GM23338 (cell line): Measurements from ENCODE around the gene ARHGEF16. TPM values are rescaled to one million over a fixed set of nuclear protein-coding genes. Genes with fewer than 3 reads are reported as not detected.

Source experiments
- ATAC-seq: fragments of 200-7000 bp; cut with Tn5 transposase; 3 replicates; pipeline ENCODE4 v1.9.1; 2020
- DNase-seq: peaks from one replicate; pipeline ENCODE4 v3.0.0-alpha.2; 2015; ENCODE audit warnings: low spot score
- H2AFZ ChIP-seq: fragments of 200-600 bp; sonication (generic); 2 replicates; pipeline ENCODE4 v1.8.0; 2016; ENCODE audit warnings: antibody characterized with exemption, mild to moderate bottlenecking, moderate library complexity
- H3F3A ChIP-seq: fragments of 200-600 bp; sonication (generic); replicated peaks from 2 replicates; pipeline ENCODE4 v1.8.0; 2017; ENCODE audit warnings: antibody characterized with exemption, mixed run types, low read depth
- H3K27ac ChIP-seq: fragments of 200-600 bp; sonication (generic); 2 replicates; pipeline ENCODE4 v1.6.1; 2016; ENCODE audit warnings: low read depth
- H3K27me3 ChIP-seq: fragments of 200-600 bp; sonication (generic); 2 replicates; pipeline ENCODE4 v1.8.0; 2016; ENCODE audit warnings: mild to moderate bottlenecking, mixed run types, moderate library complexity; ENCODE audit not compliant: insufficient read depth
- H3K36me3 ChIP-seq: fragments of 200-600 bp; sonication (generic); 2 replicates; pipeline ENCODE4 v1.8.0; 2016; ENCODE audit warnings: mild to moderate bottlenecking; ENCODE audit not compliant: insufficient read depth
- H3K4me1 ChIP-seq: fragments of 200-600 bp; sonication (generic); 2 replicates; pipeline ENCODE4 v1.8.0; 2016; ENCODE audit warnings: mild to moderate bottlenecking, moderate library complexity; ENCODE audit not compliant: insufficient read depth
- H3K4me2 ChIP-seq: fragments of 200-600 bp; sonication (generic); 2 replicates; pipeline ENCODE4 v1.7.1; 2017; ENCODE audit warnings: mixed run types
- H3K4me3 ChIP-seq: fragments of 200-600 bp; sonication (generic); 2 replicates; pipeline ENCODE4 v1.6.1; 2016; ENCODE audit warnings: mixed run types
- H3K79me2 ChIP-seq: fragments of 200-600 bp; sonication (generic); replicated peaks from 2 replicates; pipeline ENCODE4 v1.8.0; 2017; ENCODE audit warnings: mild to moderate bottlenecking; ENCODE audit not compliant: insufficient read depth
- H3K9me2 ChIP-seq: fragments of 200-600 bp; sonication (generic); 2 replicates; pipeline ENCODE4 v1.8.0; 2017; ENCODE audit not compliant: insufficient read depth
- H4K20me1 ChIP-seq: fragments of 200-600 bp; sonication (generic); replicated peaks from 2 replicates; pipeline ENCODE4 v1.8.0; 2017; ENCODE audit warnings: mild to moderate bottlenecking; ENCODE audit not compliant: insufficient read depth
- H3K27ac Mint-ChIP-seq: 2 replicates; pipeline ENCODE4 v1.8.0; 2020; ENCODE audit warnings: inconsistent platforms, mild to moderate bottlenecking, moderate library complexity, mixed read lengths
- H3K27me3 Mint-ChIP-seq: 3 replicates; pipeline ENCODE4 v1.8.0; 2022; ENCODE audit warnings: low read depth, mild to moderate bottlenecking, moderate library complexity, mixed read lengths, inconsistent platforms; ENCODE audit not compliant: insufficient read depth, poor library complexity
- H3K36me3 Mint-ChIP-seq: 3 replicates; pipeline ENCODE4 v1.8.0; 2021; ENCODE audit warnings: low read depth, mild to moderate bottlenecking, inconsistent platforms, moderate library complexity, mixed read lengths
- H3K4me1 Mint-ChIP-seq: 3 replicates; pipeline ENCODE4 v1.8.0; 2020; ENCODE audit warnings: mild to moderate bottlenecking, inconsistent platforms, mixed read lengths
- H3K4me3 Mint-ChIP-seq: 3 replicates; pipeline ENCODE4 v1.8.0; 2021; ENCODE audit warnings: moderate library complexity, mild to moderate bottlenecking, inconsistent platforms, mixed read lengths
- H3K9me3 Mint-ChIP-seq: 3 replicates; pipeline ENCODE4 v1.8.0; 2020; ENCODE audit warnings: moderate library complexity, mild to moderate bottlenecking, inconsistent platforms, mixed read lengths
- CREB1 ChIP-seq: fragments of 250-450 bp; sonication (Bioruptor Pico); IDR thresholded peaks from 2 replicates; pipeline ENCODE4 v1.5.0; 2020; ENCODE audit warnings: low read depth, mild to moderate bottlenecking, moderate library complexity
- EZH2phosphoT487 ChIP-seq: fragments of 200-600 bp; sonication (generic); IDR thresholded peaks from one replicate; pipeline ENCODE4 v1.8.1; 2018; ENCODE audit warnings: antibody characterized with exemption; ENCODE audit not compliant: unreplicated experiment
- JUNB ChIP-seq: IDR thresholded peaks from one replicate; pipeline ENCODE4 v1.6.1; 2016; ENCODE audit warnings: antibody characterized with exemption; ENCODE audit not compliant: unreplicated experiment
- STAT1 ChIP-seq: IDR thresholded peaks from one replicate; pipeline ENCODE4 v1.6.1; 2016; ENCODE audit warnings: antibody characterized with exemption; ENCODE audit not compliant: unreplicated experiment
- ZNF331 ChIP-seq: fragments of 250-450 bp; sonication (Bioruptor Pico); IDR thresholded peaks from 2 replicates; pipeline ENCODE4 v1.5.0; 2020; ENCODE audit warnings: low read depth, mild to moderate bottlenecking, moderate library complexity
- ZNF462 ChIP-seq: fragments of 250-450 bp; sonication (Bioruptor Pico); IDR thresholded peaks from 2 replicates; pipeline ENCODE4 v1.5.0; 2020; ENCODE audit warnings: mild to moderate bottlenecking, moderate library complexity
- polyA plus RNA-seq: library from polyadenylated mRNA; unstranded; fragments of >200 nt; fragmentation: Nextera tagmentation; extraction: Ambion mirVana; gene quantifications from 2 replicates; pipeline ENCODE4 v1.2.1, GENCODE V29; 2016
- total RNA-seq: library from RNA; depleted of rRNA; stranded (reverse); fragments of >200 nt; shearing (Covaris generic); gene quantifications from 2 replicates; pipeline ENCODE4 v1.2.3, GENCODE V29; 2014

ARHGEF16 gene
- total and polyA plus RNA-seq, 2 experiments from 2014 or later = 12.2 to 29.3 TPM

GRCh38 chr1:3510136-3510955, 55.9 kb downstream of the ARHGEF16 start:
- Mint-ChIP-seq H3K27ac (no peak overlapping the region), H3K4me3 (no peak overlapping the region), H3K4me1 (no peaks in the 10 kb centered on the region; the same call in 2 of the 3 replicates), H3K27me3 (peaks cover 4% of the 10 kb centered on the region), H3K9me3 (no peaks in the 10 kb centered on the region), H3K36me3 (peaks cover 2% of the 10 kb centered on the region; the same call in 1 of the 3 replicates)
- Histone ChIP-seq H3K79me2 (no peaks in the 10 kb centered on the region), H3F3A (no peaks in the 10 kb centered on the region), H3K36me3 (no peaks in the 10 kb centered on the region), H3K27me3 (no peaks in the 10 kb centered on the region), H3K4me1 (no peaks in the 10 kb centered on the region), H3K4me2 (no peak overlapping the region), H3K9me2 (no peaks in the 10 kb centered on the region), H4K20me1 (no peaks in the 10 kb centered on the region; the same call in 1 of the 2 replicates), H3K4me3 (no peak overlapping the region), H2AFZ (no peak overlapping the region), H3K27ac (no peak overlapping the region)
- no peak for TF ChIP-seq JUNB
- TF ChIP-seq STAT1 = no peak
- no peak for DNase-seq
- no peak for ATAC-seq

GRCh38 chr1:3510956-3511250, 56.4 kb downstream of the ARHGEF16 start:
- no peaks in the 10 kb centered on the region for H3K4me1 ChIP-seq
- no peaks in the 10 kb centered on the region for H3K79me2 ChIP-seq
- no peaks in the 10 kb centered on the region; the same call in 1 of the 2 replicates for H4K20me1 ChIP-seq
- no peak for DNase-seq
- H3K4me3 ChIP-seq = no peak overlapping the region
- Mint-ChIP-seq H3K4me3 (no peak overlapping the region), H3K4me1 (no peaks in the 10 kb centered on the region; the same call in 2 of the 3 replicates), H3K27ac (no peak overlapping the region), H3K27me3 (peaks cover 4% of the 10 kb centered on the region), H3K36me3 (peaks cover 2% of the 10 kb centered on the region; the same call in 1 of the 3 replicates), H3K9me3 (no peaks in the 10 kb centered on the region)
- no peak for TF ChIP-seq EZH2phosphoT487
- TF ChIP-seq JUNB = no peak
- no peak for TF ChIP-seq CREB1 (CRISPR knock-in tag)
- no peak for TF ChIP-seq ZNF462 (CRISPR knock-in tag)
- TF ChIP-seq ZNF331 (CRISPR knock-in tag) = no peak
- ATAC-seq = no peak
- no peak overlapping the region for H3K27ac ChIP-seq
- H3K4me2 ChIP-seq = no peak overlapping the region
- H2AFZ ChIP-seq = no peak overlapping the region
- H3K27me3 ChIP-seq = no peaks in the 10 kb centered on the region
- no peaks in the 10 kb centered on the region for H3K9me2 ChIP-seq
- H3F3A ChIP-seq = no peaks in the 10 kb centered on the region
- no peaks in the 10 kb centered on the region for H3K36me3 ChIP-seq
